Psoas muscle (tissue), 8 donors: ENCODE results near the gene CNRIP1. TPM values are rescaled to one million over a fixed set of nuclear protein-coding genes. Genes with fewer than 3 reads are reported as not detected.

Experiments
- ATAC-seq, 4 donors: fragments of 200-7000 bp; cut with Tn5 transposase; one replicate each; pipeline ENCODE4 v1.9.1; 2020; ENCODE audit warnings: moderate library complexity in 3 of 4, mild to moderate bottlenecking in 2 of 4
- DNase-seq, 2 donors: peaks; one replicate each; pipeline ENCODE4 v3.0.0-alpha.2; 2020
- H3K27ac ChIP-seq: fragments of 200-600 bp; one replicate; pipeline ENCODE4 v1.8.0; 2022
- H3K27me3 ChIP-seq, 3 donors: fragments of 200-600 bp in 1 of 3; one replicate each; pipeline versions ENCODE4 v1.6.1 to v1.8.0; 2013 to 2022; ENCODE audit warnings: low read length in 2 of 3, mild to moderate bottlenecking in 2 of 3, moderate library complexity in 1 of 3; ENCODE audit not compliant: insufficient read depth in 3 of 3
- H3K36me3 ChIP-seq, 2 donors: fragments of 200-600 bp in 1 of 2; one replicate each; pipeline versions ENCODE4 v1.6.1 to v1.8.0; 2013 to 2022; ENCODE audit warnings: low read depth in 1 of 2, mild to moderate bottlenecking in 1 of 2, moderate library complexity in 1 of 2; ENCODE audit not compliant: insufficient read depth in 1 of 2
- H3K4me1 ChIP-seq: fragments of 200-600 bp; one replicate; pipeline ENCODE4 v1.8.0; 2022
- H3K4me3 ChIP-seq: fragments of 200-600 bp; one replicate; pipeline ENCODE4 v1.8.0; 2022; ENCODE audit warnings: mild to moderate bottlenecking
- H3K9me3 ChIP-seq: fragments of 200-600 bp; one replicate; pipeline ENCODE4 v1.8.0; 2022
- CTCF ChIP-seq: fragments of 200-600 bp; IDR thresholded peaks from one replicate; pipeline ENCODE4 v1.8.0; 2022; ENCODE audit warnings: antibody characterized with exemption
- WGBS, 3 donors: extraction: QIAGEN DNeasy Blood & Tissue Kit; methylation state at CpG; one replicate each; pipeline versions ENCODE4 v1.1.6 to v1.1.7; 2013; 5-methylcytosine and 5-hydroxymethylcytosine counted together
- intact Hi-C, 2 donors: fragments of 100-400 bp; cut with DNase I; formaldehyde crosslinking; loops; one replicate each; pipeline versions ENCODE4 v1.11.0 to v1.14.2; 2022
- polyA plus RNA-seq, 3 donors: library from polyadenylated mRNA; stranded (reverse); fragments of 200-250 nt; gene quantifications; one replicate each; pipeline ENCODE4 v1.2.3, GENCODE V29; 2013
- total RNA-seq, 4 donors: library from RNA; stranded (reverse); fragmentation: NEBNext Ultra II Directional in 2 of 4; extraction: Animal tissue kit (Norgen Biotek cat#: 25700) in 2 of 4; gene quantifications; one replicate each; pipeline versions ENCODE4 v1.2.1 to v1.2.4, GENCODE V29; 2021 to 2023
- donor health status: healthy with polysubstance abuse.
- donor health status: DM: no; HTN: no; CAD: no; lungs with moderate emphysema.
- donor health status: Bipolar disorder and iron deficiency.
- donor health status: healthy.
- donor health status: DM: yes; HTN: yes; CAD: no.
- donor health status: DM: no; HTN: no; CAD: no.
- donor health status: DM: no; HTN: no; CAD: no.
- donor health status: DM: yes; HTN: yes; CAD: no.

Gene CNRIP1
- total and polyA plus RNA-seq, 7 donors = 3.5 to 11.7 (median 5.3) TPM

DNA sequence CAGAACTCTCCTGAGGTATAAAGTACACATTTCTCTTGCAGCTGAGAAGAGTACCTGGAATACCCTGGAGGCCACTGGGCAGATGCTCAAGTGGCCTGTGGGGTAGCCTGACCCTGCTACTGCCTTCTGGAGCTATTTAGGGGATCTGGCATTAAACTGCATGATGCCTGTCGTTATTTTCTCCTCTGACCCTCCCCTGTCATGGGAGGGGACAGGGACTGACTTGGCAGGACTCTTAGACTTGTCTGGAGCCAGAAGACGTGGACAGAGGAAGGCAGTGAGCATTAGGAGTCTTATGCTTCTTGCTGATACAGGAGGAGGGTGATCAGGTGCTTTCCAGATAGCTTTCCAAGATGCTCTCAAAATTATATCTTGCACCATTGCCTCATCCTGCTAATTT lies 24.8 kb downstream of the CNRIP1 start:
- Histone ChIP-seq H3K4me3 (no peak overlapping the region), H3K4me1 (peaks cover 49% of the 10 kb centered on the region), H3K36me3 (no peaks in the 10 kb centered on the region), H3K27ac (peak overlapping the region; percentile 94), H3K27me3 (no peaks in the 10 kb centered on the region), H3K9me3 (no peaks in the 10 kb centered on the region)
- intact Hi-C loops = loop anchor here in 1 of 2 donors (5.0 kb wide), 2 partner anchors 43 to 152 kb away; partner anchors contain the start of gene PPP3R1
- no peak for TF ChIP-seq CTCF
- WGBS, 3 donors = 5 to 17% (median 7%) methylated on average over 2 of the region's 2 CpGs
- peak in 3 of 4 donors; percentile 33 to 67 (median 63) for ATAC-seq
- DNase-seq = no peak

GRCh38 chr2:68294187-68294586 lies 25.6 kb downstream of the CNRIP1 start:
- Histone ChIP-seq H3K27ac (peak overlapping the region; percentile 94), H3K36me3 (no peaks in the 10 kb centered on the region), H3K4me1 (peaks cover 56% of the 10 kb centered on the region), H3K27me3 (no peaks in the 10 kb centered on the region), H3K9me3 (no peaks in the 10 kb centered on the region), H3K4me3 (no peak overlapping the region)
- 81 to 94% (median 87%) methylated on average over 3 of the region's 3 CpGs for WGBS, 3 donors
- intact Hi-C loops = loop anchor here in 1 of 2 donors (5.0 kb wide), 2 partner anchors 42 to 153 kb away; partner anchors contain the start of gene PPP3R1
- DNase-seq (no peak), ATAC-seq (no peak)
- peak; percentile 9 for TF ChIP-seq CTCF

DNA sequence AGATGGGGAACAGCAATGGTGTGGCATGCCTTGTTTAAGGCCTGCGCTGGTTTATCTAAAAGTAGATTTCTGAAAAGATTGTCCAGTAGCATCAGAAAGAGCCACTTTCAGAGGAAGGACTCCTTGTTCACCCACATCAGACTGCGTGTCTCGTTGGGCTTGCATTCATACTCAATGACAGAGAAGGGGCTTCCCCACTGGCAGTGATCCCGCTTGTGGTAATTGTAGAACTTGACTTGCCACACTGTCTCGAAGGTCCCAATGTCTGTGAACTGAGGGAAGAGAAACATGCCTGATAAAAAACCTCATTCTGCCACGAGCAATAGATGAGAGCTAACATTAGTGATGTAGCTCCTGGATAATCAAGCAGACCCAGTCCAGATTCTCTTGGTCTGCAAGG lies 26.0 kb downstream of the CNRIP1 start:
- peaks cover 61% of the 10 kb centered on the region for H3K4me1 ChIP-seq
- intact Hi-C loops = loop anchor here in 1 of 2 donors (5.0 kb wide), 2 partner anchors 41 to 154 kb away; partner anchors contain the start of gene PPP3R1
- no peak overlapping the region for H3K4me3 ChIP-seq
- no peaks in the 10 kb centered on the region for H3K9me3 ChIP-seq
- H3K36me3 ChIP-seq = no peaks in the 10 kb centered on the region
- no peaks in the 10 kb centered on the region for H3K27me3 ChIP-seq
- no peak for TF ChIP-seq CTCF
- no peak for ATAC-seq
- peak overlapping the region; percentile 94 for H3K27ac ChIP-seq
- 48 to 81% (median 49%) methylated on average over 6 of the region's 6 CpGs for WGBS, 3 donors
- DNase-seq = no peak

DNA sequence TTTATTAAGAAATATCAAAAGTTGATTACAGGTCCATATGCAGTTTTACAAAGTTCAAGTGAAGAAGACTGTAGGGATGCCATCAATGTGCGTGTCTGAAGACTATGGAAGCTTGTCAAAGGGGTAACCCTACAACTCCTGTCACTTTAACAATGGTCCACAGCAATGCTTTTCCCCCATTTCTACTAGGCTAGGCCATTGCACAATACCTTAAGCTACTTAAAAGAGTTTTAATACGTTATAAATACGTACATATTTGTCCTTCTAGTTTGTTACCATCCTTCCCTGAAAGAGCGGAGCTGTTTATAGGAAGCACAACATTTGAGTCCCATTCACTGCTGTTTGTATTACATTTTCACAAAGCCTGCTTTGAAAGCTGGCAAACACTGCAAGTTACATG lies 26.7 kb downstream of the CNRIP1 start:
- intact Hi-C loops = loop anchor here in 1 of 2 donors (5.0 kb wide), 2 partner anchors 41 to 154 kb away; partner anchors contain the start of gene PPP3R1
- ATAC-seq = no peak

More for the DNA sequence above, 26.7 kb downstream of the CNRIP1 start:
- H3K4me1 ChIP-seq = peaks cover 68% of the 10 kb centered on the region
- 88 to 91% (median 91%) methylated on average over 4 of the region's 4 CpGs for WGBS, 3 donors
- peak overlapping the region; percentile 94 for H3K27ac ChIP-seq
- no peak overlapping the region for H3K4me3 ChIP-seq
- no peaks in the 10 kb centered on the region for H3K9me3 ChIP-seq
- no peak for DNase-seq
- H3K36me3 ChIP-seq = no peaks in the 10 kb centered on the region
- TF ChIP-seq CTCF = no peak
- no peaks in the 10 kb centered on the region for H3K27me3 ChIP-seq
